H1 (cell line): ENCODE results near the gene XKR7. TPM values are rescaled to one million over a fixed set of nuclear protein-coding genes. Genes with fewer than 3 reads are reported as not detected.

Experiments
- CTCF ChIA-PET: fragments of 300-600 bp; sonication (Branson Sonifier 250); formaldehyde crosslinking; loops from one replicate; lab custom pipeline; 2021; ENCODE audit not compliant: partially characterized antibody; lab: Charles Lee
- POLR2A ChIA-PET: fragments of 300-600 bp; sonication (Branson Sonifier 250); formaldehyde crosslinking; loops from one replicate; lab custom pipeline; 2021; ENCODE audit warnings: inconsistent platforms; ENCODE audit not compliant: partially characterized antibody; lab: Charles Lee
- DNase-seq, 2 experiments: peaks; one replicate each; pipeline versions ENCODE4 v3.0.0 to v3.0.0-alpha.2; 2010 to 2022; ENCODE audit warnings: low spot score in 2 of 2, low read depth in 1 of 2, mixed read lengths in 1 of 2
- FAIRE-seq: peaks from 2 replicates; lab custom pipeline; 2011; peaks lifted over from hg19 to GRCh38; lab: Jason Lieb, UNC
- H2AFZ ChIP-seq: 2 replicates; pipeline ENCODE4 v1.8.1; 2012; ENCODE audit warnings: low read length, inconsistent platforms
- H2AK5ac ChIP-seq: 2 replicates; pipeline ENCODE4 v1.6.1; 2013; ENCODE audit warnings: low read depth, low read length
- H2BK120ac ChIP-seq: replicated peaks from 2 replicates; pipeline ENCODE3; 2013; ENCODE audit warnings: low read depth, low read length, inconsistent platforms
- H2BK12ac ChIP-seq: 2 replicates; pipeline ENCODE4 v1.6.1; 2013; ENCODE audit warnings: low read depth, low read length
- H2BK15ac ChIP-seq: 2 replicates; pipeline ENCODE4 v1.6.1; 2013; ENCODE audit warnings: low read length
- H2BK20ac ChIP-seq: 2 replicates; pipeline ENCODE4 v1.6.1; 2013; ENCODE audit warnings: low read length
- H2BK5ac ChIP-seq: 2 replicates; pipeline ENCODE4 v1.6.1; 2013; ENCODE audit warnings: low read depth, low read length
- H3K14ac ChIP-seq: 2 replicates; pipeline ENCODE4 v1.6.1; 2013; ENCODE audit warnings: inconsistent platforms; ENCODE audit not compliant: insufficient read length
- H3K18ac ChIP-seq: 2 replicates; pipeline ENCODE4 v1.6.1; 2013; ENCODE audit warnings: low read length; ENCODE audit errors: extremely low read depth
- H3K23ac ChIP-seq: 2 replicates; pipeline ENCODE4 v1.6.1; 2013; ENCODE audit warnings: inconsistent platforms; ENCODE audit not compliant: insufficient read length
- H3K23me2 ChIP-seq: 2 replicates; pipeline ENCODE4 v1.6.1; 2013; ENCODE audit warnings: low read depth, low read length
- H3K27ac ChIP-seq: 2 replicates; pipeline ENCODE4 v1.6.1; 2011; ENCODE audit warnings: low read depth, low read length, inconsistent platforms
- H3K27me3 ChIP-seq, 4 experiments: replicated peaks in 1 of 4; 1 replicate in 1 of 4; 2 replicates in 3 of 4; pipeline versions ENCODE4 v1.6.1 to v1.8.1; 2011 to 2013; ENCODE audit warnings: low read length in 3 of 4, mild to moderate bottlenecking in 3 of 4, inconsistent platforms in 2 of 4, mixed read lengths in 2 of 4, moderate library complexity in 1 of 4; ENCODE audit not compliant: control insufficient read depth in 3 of 4, insufficient read depth in 3 of 4; ENCODE audit errors: extremely low read depth in 1 of 4
- H3K36me3 ChIP-seq, 4 experiments: 2 replicates each; pipeline versions ENCODE4 v1.6.1 to v1.8.1; 2011 to 2013; ENCODE audit warnings: mild to moderate bottlenecking in 4 of 4, low read length in 3 of 4, moderate library complexity in 2 of 4, control low read depth in 1 of 4, inconsistent platforms in 1 of 4; ENCODE audit not compliant: insufficient read depth in 4 of 4, control insufficient read depth in 2 of 4
- H3K4ac ChIP-seq: replicated peaks from 2 replicates; pipeline ENCODE3; 2013; ENCODE audit warnings: low read length, low read depth, mixed read lengths, inconsistent platforms; ENCODE audit not compliant: insufficient read length
- H3K4me1 ChIP-seq, 4 experiments: replicated peaks in 1 of 4; 1 replicate in 1 of 4; 2 replicates in 3 of 4; pipeline versions ENCODE4 v1.6.1 to v1.8.1; 2011 to 2013; ENCODE audit warnings: low read length in 3 of 4, inconsistent platforms in 2 of 4, mixed read lengths in 1 of 4; ENCODE audit not compliant: insufficient read depth in 4 of 4, control insufficient read depth in 3 of 4
- H3K4me2 ChIP-seq, 2 experiments: 2 replicates each; pipeline versions ENCODE4 v1.6.1 to v1.8.1; 2011 to 2013; ENCODE audit warnings: low read depth in 2 of 2, low read length in 2 of 2, control low read depth in 1 of 2, inconsistent platforms in 1 of 2, mild to moderate bottlenecking in 1 of 2; ENCODE audit not compliant: insufficient read depth in 1 of 2
- H3K4me3 ChIP-seq, 4 experiments: fragments of 200-600, 300-600 bp in 1 of 4; sonication (generic), shearing (Covaris generic), sonication (Bioruptor Twin) in 1 of 4; 2 replicates each; pipeline versions ENCODE4 v1.5.1 to v1.8.1; 2011 to 2016; ENCODE audit warnings: low read length in 4 of 4, low read depth in 3 of 4, control low read depth in 2 of 4, inconsistent platforms in 2 of 4, mild to moderate bottlenecking in 2 of 4, mixed read lengths in 1 of 4, moderate library complexity in 1 of 4; ENCODE audit not compliant: insufficient read depth in 2 of 4; ENCODE audit errors: extremely low read depth in 1 of 4
- H3K56ac ChIP-seq: replicated peaks from 2 replicates; pipeline ENCODE3; 2013; ENCODE audit warnings: low read depth, mild to moderate bottlenecking, mixed read lengths, low read length, inconsistent platforms; ENCODE audit not compliant: insufficient read length
- H3K79me1 ChIP-seq: 2 replicates; pipeline ENCODE4 v1.6.1; 2013; ENCODE audit warnings: low read depth, low read length, control low read depth
- H3K79me2 ChIP-seq, 2 experiments: 2 replicates each; pipeline versions ENCODE4 v1.6.1 to v1.8.1; 2012 to 2013; ENCODE audit warnings: low read length in 2 of 2, mild to moderate bottlenecking in 2 of 2, inconsistent platforms in 1 of 2; ENCODE audit not compliant: insufficient read depth in 2 of 2, control insufficient read depth in 1 of 2
- H3K9ac ChIP-seq, 4 experiments: replicated peaks in 1 of 4; 1 replicate in 1 of 4; 2 replicates in 3 of 4; pipeline versions ENCODE4 v1.6.1 to v1.8.1; 2011 to 2013; ENCODE audit warnings: low read depth in 3 of 4, low read length in 3 of 4, control low read depth in 2 of 4, mild to moderate bottlenecking in 2 of 4, moderate library complexity in 2 of 4, inconsistent platforms in 1 of 4; ENCODE audit errors: extremely low read depth in 1 of 4
- H3K9me3 ChIP-seq, 2 experiments: 2 replicates each; pipeline versions ENCODE4 v1.6.1 to v1.8.1; 2012 to 2013; ENCODE audit warnings: mild to moderate bottlenecking in 2 of 2, moderate library complexity in 2 of 2, control low read depth in 1 of 2, inconsistent platforms in 1 of 2, low read depth in 1 of 2, low read length in 1 of 2, mixed read lengths in 1 of 2; ENCODE audit not compliant: insufficient read depth in 2 of 2
- H4K20me1 ChIP-seq, 2 experiments: replicated peaks in 1 of 2; 2 replicates each; pipeline versions ENCODE3 to v1.8.1; 2011 to 2013; ENCODE audit warnings: inconsistent platforms in 2 of 2, low read length in 2 of 2, mild to moderate bottlenecking in 1 of 2; ENCODE audit not compliant: insufficient read depth in 2 of 2, control insufficient read depth in 1 of 2
- H4K5ac ChIP-seq: 2 replicates; pipeline ENCODE4 v1.6.1; 2013; ENCODE audit warnings: low read length, low read depth, mixed read lengths, inconsistent platforms; ENCODE audit not compliant: insufficient read length
- H4K8ac ChIP-seq: 2 replicates; pipeline ENCODE4 v1.8.0; 2013; ENCODE audit warnings: mild to moderate bottlenecking, moderate library complexity, low read length, inconsistent platforms; ENCODE audit not compliant: insufficient read depth; ENCODE audit errors: extremely low read depth
- H4K91ac ChIP-seq: replicated peaks from 2 replicates; pipeline ENCODE3; 2013; ENCODE audit warnings: low read length, mixed read lengths, inconsistent platforms; ENCODE audit not compliant: insufficient read length
- CBX8 ChIP-seq: fragments of 300-800, 300-1000 bp; sonication (generic); IDR thresholded peaks from 2 replicates; pipeline ENCODE4 v1.7.1; 2016; ENCODE audit warnings: low read depth, low read length, borderline replicate concordance
- CHD2 ChIP-seq: IDR thresholded peaks from 2 replicates; pipeline ENCODE4 v1.6.1; 2012; ENCODE audit warnings: low read length, improper control_type of control experiment
- E2F6 ChIP-seq: IDR thresholded peaks from 2 replicates; pipeline ENCODE4 v1.6.1; 2012; ENCODE audit warnings: inconsistent platforms
- EP300 ChIP-seq, 2 experiments: IDR thresholded peaks; 1 replicate in 1 of 2; 2 replicates in 1 of 2; pipeline ENCODE4 v1.6.1; 2011 to 2012; ENCODE audit warnings: low read depth in 2 of 2, low read length in 2 of 2, mild to moderate bottlenecking in 2 of 2, borderline replicate concordance in 1 of 2, inconsistent platforms in 1 of 2, moderate library complexity in 1 of 2
- SIN3A ChIP-seq, 2 experiments: IDR thresholded peaks in 1 of 2; conservative IDR thresholded peaks in 1 of 2; 2 replicates each; pipeline ENCODE4 v1.6.1; 2011 to 2012; ENCODE audit warnings: low read length in 2 of 2, improper control_type of control experiment in 1 of 2, low read depth in 1 of 2, mild to moderate bottlenecking in 1 of 2
- TAF1 ChIP-seq: IDR thresholded peaks from 2 replicates; pipeline ENCODE4 v1.6.1; 2011; ENCODE audit warnings: mild to moderate bottlenecking, low read depth, low read length
- WGBS, 2 experiments: shearing (Covaris generic) in 1 of 2; methylation state at CpG; one replicate each; pipeline versions ENCODE4 v1.1.6 to v1.1.7; 2013 to 2015; ENCODE audit warnings: low lambda C conversion rate in 2 of 2, mixed read lengths in 2 of 2, inconsistent platforms in 1 of 2, low coverage in 1 of 2, missing lambda C conversion rate in 1 of 2; ENCODE audit not compliant: insufficient replicate concordance in 2 of 2, insufficient coverage in 1 of 2, insufficient read length in 1 of 2; ENCODE audit errors: extremely low coverage in 1 of 2, missing lambda C conversion rate in 1 of 2; 5-methylcytosine and 5-hydroxymethylcytosine counted together
- polyA plus RNA-seq, 7 experiments: library from polyadenylated mRNA; depleted of rRNA in 3 of 7; stranded (reverse) in 5 of 7; unstranded in 2 of 7; fragments of >200 nt in 5 of 7; fragments of 200-250 nt in 2 of 7; gene quantifications; 1 replicate in 5 of 7; 2 replicates in 1 of 7; 4 replicates in 1 of 7; pipeline versions ENCODE4 v1.2.1 to v1.2.3, GENCODE V29; 2011 to 2013; ENCODE audit warnings: missing spikeins in 2 of 7, mixed read lengths in 2 of 7
- total RNA-seq: library from RNA; stranded (reverse); fragmentation: NEBNext Ultra II Directional; extraction: Animal tissue kit (Norgen Biotek cat#: 25700); gene quantifications from 2 replicates; pipeline ENCODE4 v1.2.1, GENCODE V29; 2021
- TF ChIP-seq, protein P1 (sequence below): IDR thresholded peaks from 2 replicates; pipeline ENCODE4 v1.6.1; 2011; ENCODE audit warnings: low read length, improper control_type of control experiment

Gene XKR7
- total and polyA plus RNA-seq, 2 of the 8 experiments (the other 6 are each of a cell fraction or from before 2014, with no cell fraction given): 1.8 to 2.4 TPM

DNA sequence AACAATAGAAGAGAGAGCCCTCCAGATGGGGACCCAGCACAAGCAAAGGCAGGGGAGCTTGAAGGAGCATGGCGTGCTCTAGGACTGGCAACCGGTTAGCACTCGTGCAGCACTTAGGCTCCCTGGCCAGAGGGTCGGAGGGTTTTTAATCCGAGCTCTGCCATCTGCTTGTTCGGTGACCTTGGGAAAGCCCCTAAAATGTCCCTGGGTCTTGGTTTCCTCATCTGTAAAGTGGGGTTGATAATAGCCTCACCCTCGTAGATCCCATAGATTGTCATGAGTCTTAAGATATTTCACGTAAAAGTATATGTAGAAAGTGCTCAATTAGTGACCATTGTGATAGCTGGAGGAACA, 67.5 kb downstream of the XKR7 start:
- H3K18ac ChIP-seq: no peak overlapping the region
- peaks cover 0 to 6% (median 0%) of the 10 kb centered on the region in 4 experiments; a peak in 2 of 7 replicates for H3K27me3 ChIP-seq
- no peak for DNase-seq
- H3K36me3 ChIP-seq: no peaks in the 10 kb centered on the region
- H2AFZ ChIP-seq: no peak overlapping the region
- H3K4me3 ChIP-seq: no peak overlapping the region
- H3K56ac ChIP-seq: no peak overlapping the region
- no peak overlapping the region for H3K4me2 ChIP-seq
- no peaks in the 10 kb centered on the region for H4K20me1 ChIP-seq
- no peaks in the 10 kb centered on the region for H3K79me2 ChIP-seq
- H4K8ac ChIP-seq: no peak overlapping the region
- peak overlapping the region; percentile 54 for H3K4ac ChIP-seq
- H2BK12ac ChIP-seq: no peak overlapping the region
- H3K9ac ChIP-seq: no peak overlapping the region
- H3K4me1 ChIP-seq: peaks cover 0 to 3% (median 3%) of the 10 kb centered on the region in 4 experiments; a peak in 4 of 7 replicates
- no peaks in the 10 kb centered on the region for H3K9me3 ChIP-seq
- no peak overlapping the region for H3K23ac ChIP-seq
- H2BK20ac ChIP-seq: no peak overlapping the region
- CTCF ChIA-PET: interaction anchor here (0.6 to 10.4 kb wide), 22 partner anchors 9 to 212 kb away, joined by 3 to 176 read pairs (median 4); partner anchors contain the start of genes FOXS1, HCK and PDRG1
- H2BK15ac ChIP-seq: no peak overlapping the region
- H3K79me1 ChIP-seq: no peaks in the 10 kb centered on the region
- TF ChIP-seq CHD2: no peak
- no peak for TF ChIP-seq SIN3A (conservative IDR thresholded peaks at IDR 0.05 in 1 of 2, IDR thresholded peaks at IDR 0.05 in 1 of 2; ENCODE audit: low read depth in 1 of 2, low read length in 2 of 2)
- no peak for TF ChIP-seq EP300 (IDR thresholded peaks at IDR 0.05; ENCODE audit: borderline replicate concordance in 1 of 2, low read depth in 2 of 2, low read length in 2 of 2)
- TF ChIP-seq, protein P1, sequence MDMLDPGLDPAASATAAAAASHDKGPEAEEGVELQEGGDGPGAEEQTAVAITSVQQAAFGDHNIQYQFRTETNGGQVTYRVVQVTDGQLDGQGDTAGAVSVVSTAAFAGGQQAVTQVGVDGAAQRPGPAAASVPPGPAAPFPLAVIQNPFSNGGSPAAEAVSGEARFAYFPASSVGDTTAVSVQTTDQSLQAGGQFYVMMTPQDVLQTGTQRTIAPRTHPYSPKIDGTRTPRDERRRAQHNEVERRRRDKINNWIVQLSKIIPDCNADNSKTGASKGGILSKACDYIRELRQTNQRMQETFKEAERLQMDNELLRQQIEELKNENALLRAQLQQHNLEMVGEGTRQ: no peak
- TF ChIP-seq CBX8: no peak
- TF ChIP-seq E2F6: no peak
- no peak for TF ChIP-seq TAF1
- TF ChIP-seq, all 59 proteins: peak for 0
- FAIRE-seq: no peak
- Histone ChIP-seq H4K5ac (no peak overlapping the region), H3K23me2 (peaks cover 4% of the 10 kb centered on the region; the same call in 1 of the 2 replicates), H3K14ac (no peak overlapping the region), H4K91ac (peak overlapping the region; percentile 22), H2BK120ac (no peak overlapping the region), H3K27ac (no peak overlapping the region), H2BK5ac (no peak overlapping the region), H2AK5ac (no peak overlapping the region)
- POLR2A ChIA-PET: interaction anchor here (0.6 to 1.4 kb wide), 5 partner anchors 16 to 232 kb away, joined by 3 to 4 read pairs (median 3); no protein-coding TSS in a partner anchor
- 94% methylated on average over 8 of the region's 8 CpGs; no CpG with 5 or more reads in 1 of the 2 experiments for WGBS, 2 experiments
